Measurements from ENCODE around the gene UQCC2. TPM values are rescaled to one million over a fixed set of nuclear protein-coding genes. Genes with fewer than 3 reads are reported as not detected.

UQCC2 gene
- 19.5 and 21.6 TPM in 2 replicates for total RNA-seq

DNA sequence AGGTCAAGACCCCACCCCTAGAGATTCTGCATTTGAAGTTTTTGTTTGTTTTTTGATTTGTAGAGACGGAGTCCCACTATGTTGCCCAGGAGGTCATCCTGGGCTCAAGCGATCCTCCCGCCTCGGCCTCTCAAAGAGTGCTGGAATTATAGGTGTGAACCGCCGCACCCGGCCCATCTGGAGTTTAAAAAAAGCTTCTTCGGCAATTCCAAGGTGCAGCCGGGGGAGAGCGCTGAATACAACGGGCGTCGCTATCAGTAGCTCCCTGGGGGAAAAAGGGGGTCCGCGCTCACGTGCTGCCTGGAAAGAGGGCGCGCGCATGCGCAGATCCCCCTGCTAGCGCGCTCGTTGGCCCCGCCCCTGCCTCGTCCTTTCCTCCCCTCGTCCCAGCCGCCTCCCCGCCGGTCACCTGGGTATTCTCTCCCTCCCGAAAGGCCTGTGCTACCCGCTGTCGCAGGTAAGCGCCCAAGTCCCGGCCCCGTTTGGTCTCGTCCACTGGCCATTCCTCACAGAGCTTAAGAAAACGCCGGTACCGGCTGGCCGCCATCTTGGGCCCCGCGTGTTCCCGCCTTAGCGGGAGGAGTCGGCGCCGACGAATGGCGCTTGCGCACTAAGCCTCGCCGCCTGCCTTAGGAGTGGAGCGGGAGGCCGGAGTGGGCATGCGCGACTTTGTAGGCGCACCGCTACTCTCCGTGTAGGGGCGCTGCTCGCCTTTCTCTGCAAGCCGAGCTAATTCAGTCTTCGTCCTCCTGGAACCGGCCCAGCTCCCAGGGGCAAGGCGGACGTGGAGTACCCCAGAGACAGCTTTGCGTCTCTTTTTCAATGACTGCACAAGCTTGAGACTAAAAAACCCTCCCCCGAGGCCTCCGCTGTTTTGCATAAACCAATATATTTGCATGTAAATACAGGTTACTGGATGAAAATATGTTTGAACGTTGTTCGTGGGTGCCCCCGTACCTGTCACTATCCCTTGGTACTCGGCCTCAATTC, at the start of gene UQCC2:
TSS of gene UQCC2 (minus strand) at position 561 of the 990 bp plus-strand sequence. CDS start at position 547, 14 bp downstream.

DNA sequence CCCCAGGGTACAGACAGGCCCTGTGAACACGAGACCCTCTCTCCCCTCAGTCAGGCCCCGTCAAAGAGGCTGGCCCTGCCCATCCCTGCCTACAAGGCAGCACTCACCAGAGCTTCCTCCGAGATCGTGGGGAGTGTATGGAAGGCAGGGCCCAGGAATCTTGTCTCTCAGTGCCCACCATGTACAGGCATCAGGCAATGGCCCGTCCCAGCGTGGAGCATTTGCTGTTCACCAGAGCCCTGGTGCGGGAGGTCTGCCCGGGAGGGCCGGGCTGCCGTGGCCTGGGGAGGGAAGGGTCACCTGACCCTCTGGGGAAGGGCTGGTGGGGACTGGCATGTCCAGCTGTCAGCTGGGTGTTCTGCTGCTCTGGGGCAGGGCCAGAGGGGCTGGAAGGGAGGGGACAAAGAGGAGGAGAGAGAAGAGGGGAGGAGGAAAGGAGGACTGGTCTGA, 35.2 kb upstream of the UQCC2 start, which contains the start of gene IP6K3:
TSS of gene IP6K3 (minus strand) at position 255 of the 450 bp plus-strand sequence. CDS start 11,429 bp downstream, outside the sequence.

Other genes starting within 250 kb of the UQCC2 start
- 33.5 and 51.7 TPM in 2 replicates for gene BAK1, start 131.4 kb downstream of the UQCC2 start, total RNA-seq
- gene ITPR3, start 90.4 kb downstream of the UQCC2 start, total RNA-seq, result 118 and 271 TPM in 2 replicates
- 1.9 TPM in 1 of 2 replicates, not detected in the other for gene IP6K3, start 35.2 kb upstream of the UQCC2 start, total RNA-seq
- gene LEMD2, start 77.4 kb upstream of the UQCC2 start, total RNA-seq, result 65.6 and 79.9 TPM in 2 replicates
- gene MLN, start 92.3 kb upstream of the UQCC2 start, total RNA-seq, result not detected in 2 replicates